Right forelimb (tissue), 1 donor: ENCODE data around the gene SNAPIN.
A peak's percentile ranks its signal among the peaks of the same experiment; 100 is the strongest.

Source experiments
- DNase-seq: peaks from one replicate; pipeline ENCODE4 v3.0.0-alpha.2; 2018

SNAPIN gene

GRCh38 chr1:153658400-153659174 lies at the start of gene SNAPIN:
SNAPIN (plus strand) TSS chr1:153658703; CDS start chr1:153658744, 41 bp downstream.
- DNase-seq: peak; percentile 95

GRCh38 chr1:153608742-153609584 lies 49.5 kb upstream of the SNAPIN start:
- DNase-seq: no peak

GRCh38 chr1:153609585-153609907 lies 49.0 kb upstream of the SNAPIN start:
- DNase-seq: no peak

- DNase-seq: no peak
Measured at GRCh38 chr1:153610334-153610733, 48.2 kb upstream of the SNAPIN start.

- DNase-seq: no peak
Measured at GRCh38 chr1:153610811-153611301, 47.6 kb upstream of the SNAPIN start.

GRCh38 chr1:153611356-153611755 lies 47.1 kb upstream of the SNAPIN start:
- no peak for DNase-seq

- peak; percentile 51 for DNase-seq
Measured at GRCh38 chr1:153612111-153612754, 46.3 kb upstream of the SNAPIN start.

- peak; percentile 62 for DNase-seq
Measured at GRCh38 chr1:153612755-153613331, 45.7 kb upstream of the SNAPIN start, which contains the start of gene S100A16. S100A16 (minus strand) TSS chr1:153613137; CDS start chr1:153608151, 4,986 bp downstream.

GRCh38 chr1:153613406-153613805 lies 45.1 kb upstream of the SNAPIN start:
- DNase-seq: peak; percentile 41

GRCh38 chr1:153614189-153614900 lies 44.2 kb upstream of the SNAPIN start:
- no peak for DNase-seq

GRCh38 chr1:153614906-153615305 lies 43.6 kb upstream of the SNAPIN start:
- DNase-seq: no peak

- DNase-seq: no peak
Measured at GRCh38 chr1:153615406-153615805, 43.1 kb upstream of the SNAPIN start.

GRCh38 chr1:153616144-153616916 lies 42.2 kb upstream of the SNAPIN start, which contains the start of gene S100A14:
S100A14 (minus strand) TSS chr1:153616325; CDS start chr1:153615858, 467 bp downstream.
- DNase-seq: no peak

GRCh38 chr1:153616917-153617311 lies 41.6 kb upstream of the SNAPIN start:
- DNase-seq: no peak

- DNase-seq: no peak
Measured at GRCh38 chr1:153617663-153618062, 40.8 kb upstream of the SNAPIN start.

GRCh38 chr1:153619171-153619570 lies 39.3 kb upstream of the SNAPIN start:
- DNase-seq: no peak

GRCh38 chr1:153623101-153623500 lies 35.4 kb upstream of the SNAPIN start:
- no peak for DNase-seq

- no peak for DNase-seq
Measured at GRCh38 chr1:153624965-153625611, 33.4 kb upstream of the SNAPIN start.

- no peak for DNase-seq
Measured at GRCh38 chr1:153626477-153626903, 32.0 kb upstream of the SNAPIN start.

- DNase-seq: peak; percentile 89
Measured at GRCh38 chr1:153626904-153627714, 31.4 kb upstream of the SNAPIN start, which contains the start of gene S100A13. S100A13 (minus strand) TSS chr1:153627505; CDS start chr1:153626472, 1,033 bp downstream.
